Trophoblast cell (in vitro differentiated cells and primary cell): ENCODE results near the gene ANKRD12.

ENCODE experiments used
- DNase-seq, 2 donors: peaks; one replicate each; pipeline ENCODE4 v3.0.0-alpha.2; 2016
- H2AFZ ChIP-seq: 2 replicates; pipeline ENCODE4 v1.6.1; 2013; ENCODE audit warnings: low read length, moderate library complexity, mild to moderate bottlenecking; ENCODE audit not compliant: insufficient read depth, poor library complexity
- H2AK5ac ChIP-seq: 2 replicates; pipeline ENCODE4 v1.6.1; 2013; ENCODE audit warnings: mild to moderate bottlenecking, low read length
- H2BK120ac ChIP-seq: 2 replicates; pipeline ENCODE4 v1.6.1; 2013; ENCODE audit warnings: low read length, mild to moderate bottlenecking, moderate library complexity; ENCODE audit not compliant: insufficient read depth, poor library complexity
- H2BK12ac ChIP-seq: 2 replicates; pipeline ENCODE4 v1.6.1; 2013; ENCODE audit warnings: mild to moderate bottlenecking, low read length, moderate library complexity
- H2BK5ac ChIP-seq: 2 replicates; pipeline ENCODE4 v1.6.1; 2013; ENCODE audit warnings: low read length, low read depth, moderate library complexity, mild to moderate bottlenecking; ENCODE audit not compliant: poor library complexity
- H3K14ac ChIP-seq: 2 replicates; pipeline ENCODE4 v1.6.1; 2013; ENCODE audit warnings: mild to moderate bottlenecking, low read length
- H3K18ac ChIP-seq: 2 replicates; pipeline ENCODE4 v1.6.1; 2013; ENCODE audit warnings: mild to moderate bottlenecking, low read length
- H3K23ac ChIP-seq: 2 replicates; pipeline ENCODE4 v1.6.1; 2013; ENCODE audit warnings: low read length
- H3K27ac ChIP-seq: 2 replicates; pipeline ENCODE4 v1.5.1; 2013; ENCODE audit warnings: low read depth, mild to moderate bottlenecking, inconsistent platforms, low read length, moderate library complexity
- H3K27me3 ChIP-seq: 2 replicates; pipeline ENCODE4 v1.6.1; 2013; ENCODE audit warnings: inconsistent platforms, mild to moderate bottlenecking, low read length, moderate library complexity; ENCODE audit not compliant: insufficient read depth
- H3K36me3 ChIP-seq, 2 experiments: 1 replicate in 1 of 2; 2 replicates in 1 of 2; pipeline ENCODE4 v1.6.1; 2013; ENCODE audit warnings: low read length in 2 of 2, mild to moderate bottlenecking in 2 of 2, moderate library complexity in 1 of 2; ENCODE audit not compliant: insufficient read depth in 2 of 2, control insufficient read depth in 1 of 2
- H3K4ac ChIP-seq: 2 replicates; pipeline ENCODE4 v1.6.1; 2013; ENCODE audit warnings: low read depth, mild to moderate bottlenecking, low read length, moderate library complexity
- H3K4me1 ChIP-seq, 2 experiments: 1 replicate in 1 of 2; 2 replicates in 1 of 2; pipeline ENCODE4 v1.6.1; 2013; ENCODE audit warnings: low read length in 2 of 2, mild to moderate bottlenecking in 2 of 2, moderate library complexity in 1 of 2; ENCODE audit not compliant: insufficient read depth in 2 of 2, control insufficient read depth in 1 of 2
- H3K4me2 ChIP-seq: 2 replicates; pipeline ENCODE4 v1.6.1; 2013; ENCODE audit warnings: inconsistent platforms, mild to moderate bottlenecking, low read length, moderate library complexity
- H3K4me3 ChIP-seq: 2 replicates; pipeline ENCODE4 v1.5.1; 2013; ENCODE audit warnings: mild to moderate bottlenecking, low read depth, low read length, inconsistent platforms
- H3K79me1 ChIP-seq: one replicate; pipeline ENCODE4 v1.6.1; 2013; ENCODE audit warnings: low read length
- H3K79me2 ChIP-seq: 2 replicates; pipeline ENCODE4 v1.6.1; 2013; ENCODE audit warnings: low read length, mild to moderate bottlenecking; ENCODE audit not compliant: control insufficient read depth, insufficient read depth, poor library complexity
- H3K9ac ChIP-seq: 2 replicates; pipeline ENCODE4 v1.6.1; 2013; ENCODE audit warnings: mild to moderate bottlenecking, low read length
- H3K9me3 ChIP-seq: 2 replicates; pipeline ENCODE4 v1.6.1; 2013; ENCODE audit warnings: low read depth, mild to moderate bottlenecking, control low read depth, inconsistent platforms, low read length; ENCODE audit not compliant: insufficient read depth
- H4K12ac ChIP-seq: 2 replicates; pipeline ENCODE4 v1.6.1; 2013; ENCODE audit warnings: low read depth, mild to moderate bottlenecking, low read length, moderate library complexity
- H4K8ac ChIP-seq: 2 replicates; pipeline ENCODE4 v1.6.1; 2013; ENCODE audit warnings: low read depth, mild to moderate bottlenecking, low read length, moderate library complexity
- H4K91ac ChIP-seq: one replicate; pipeline ENCODE4 v1.6.1; 2013; ENCODE audit warnings: low read depth, mild to moderate bottlenecking, low read length, moderate library complexity
- WGBS: extraction: QIAGEN DNeasy Blood & Tissue Kit; methylation state at CpG from one replicate; pipeline ENCODE4 v1.1.7; 2013; ENCODE audit warnings: missing lambda C conversion rate; ENCODE audit not compliant: insufficient read length, insufficient coverage; ENCODE audit errors: extremely low coverage; 5-methylcytosine and 5-hydroxymethylcytosine counted together

The ANKRD12 gene

DNA sequence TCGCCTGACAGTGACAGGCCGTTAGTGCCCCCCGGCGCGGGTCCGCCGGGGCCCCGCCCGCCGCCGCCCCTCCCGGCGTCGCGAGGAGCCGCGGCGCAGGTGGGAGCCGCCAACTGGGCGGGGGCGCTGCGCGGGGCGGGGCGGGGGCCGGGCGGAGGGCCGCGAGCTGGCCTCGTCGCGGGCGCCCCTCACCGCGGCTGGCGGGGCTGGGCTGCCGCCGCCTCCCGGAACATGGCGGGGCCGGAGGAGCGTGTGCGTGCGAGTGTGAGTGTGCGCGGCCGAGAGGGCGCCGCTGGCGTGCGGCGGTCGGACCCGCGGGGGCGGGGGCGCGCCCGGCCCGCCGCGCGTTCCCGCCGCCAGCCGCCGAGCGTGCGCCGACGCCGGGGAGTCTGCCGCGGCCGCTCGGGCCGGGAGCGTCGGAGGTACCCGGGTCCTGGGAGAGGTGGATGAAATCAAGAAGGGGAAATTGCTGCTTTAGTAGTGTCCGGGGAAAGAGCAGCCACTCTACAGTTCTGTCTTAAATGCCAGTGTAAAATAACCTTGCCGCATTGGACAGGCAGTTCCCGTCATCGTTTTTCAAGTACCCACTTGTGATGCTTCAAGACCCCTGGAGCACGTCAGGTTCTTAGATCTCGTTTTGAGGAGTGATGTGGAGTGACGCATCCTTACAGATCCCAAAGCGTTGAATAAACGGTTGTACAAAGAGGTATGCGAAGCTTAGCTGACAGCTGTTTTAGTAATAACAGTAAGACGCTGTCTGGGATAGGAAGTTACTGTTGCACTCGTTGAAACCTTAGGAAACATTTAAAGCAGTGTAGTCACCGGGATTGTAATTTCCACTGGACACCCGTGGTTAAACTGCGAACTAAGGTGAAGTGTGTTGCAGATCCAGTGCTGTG lies 836 bp downstream of the ANKRD12 start:
- Histone ChIP-seq H3K4ac (no peak overlapping the region), H3K9me3 (peaks cover 3% of the 10 kb centered on the region), H2AK5ac (no peak overlapping the region), H3K79me1 (peaks cover 11% of the 10 kb centered on the region), H3K9ac (peak overlapping the region; percentile 19), H2BK12ac (no peak overlapping the region), H3K23ac (no peak overlapping the region), H3K27ac (peak overlapping the region; percentile 90), H3K4me2 (peak overlapping the region; percentile 77), H4K91ac (peak overlapping the region; percentile 86), H2BK120ac (peak overlapping the region; percentile 92), H2BK5ac (peak overlapping the region; percentile 91), H3K27me3 (no peaks in the 10 kb centered on the region), H2AFZ (peak overlapping the region; percentile 76), H4K8ac (no peak overlapping the region), H3K79me2 (peaks cover 11% of the 10 kb centered on the region), H3K18ac (peak overlapping the region; percentile 97), H3K4me3 (peak overlapping the region; percentile 96), H3K36me3 (peaks cover 2 to 5% of the 10 kb centered on the region in 2 experiments), H3K14ac (peak overlapping the region; percentile 91), H4K12ac (no peak overlapping the region), H3K4me1 (peaks cover 0 to 6% of the 10 kb centered on the region in 2 experiments)
- peak; percentile 42 to 67 for DNase-seq
- no CpG with 5 or more reads among the region's 95 CpGs for WGBS

DNA sequence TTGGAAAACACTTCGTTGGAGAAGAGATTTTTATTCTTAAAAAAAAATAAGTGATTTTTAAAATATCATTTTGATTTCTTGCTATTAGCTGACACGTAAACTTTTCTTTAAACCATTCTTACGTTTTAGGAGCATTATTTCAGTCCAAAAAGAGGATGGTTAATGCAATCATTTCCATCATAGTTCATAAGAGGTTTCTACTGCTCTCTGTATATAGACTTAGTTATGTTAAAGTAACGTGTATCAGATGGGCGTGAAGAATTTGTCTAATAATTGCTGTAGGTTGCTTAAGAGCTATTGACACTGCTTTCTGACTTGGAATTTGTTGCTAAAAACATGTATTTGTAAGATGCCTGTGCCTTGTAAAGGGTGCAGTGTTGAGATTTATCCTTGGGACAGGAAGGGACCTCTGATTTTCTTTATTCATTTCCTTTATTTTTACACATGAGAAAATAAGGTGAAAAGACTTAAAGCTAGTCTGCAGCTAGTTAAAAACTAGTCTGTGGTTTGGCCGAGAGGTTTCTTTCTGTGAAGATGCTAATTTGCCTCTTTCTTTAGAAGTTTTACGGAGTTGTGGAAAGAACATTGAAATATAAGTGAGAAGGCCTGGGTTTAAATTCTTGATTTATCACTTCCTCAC lies 2.9 kb downstream of the ANKRD12 start:
- no peak overlapping the region for H3K18ac ChIP-seq
- no peak overlapping the region for H4K8ac ChIP-seq
- no CpG with 5 or more reads among the region's 7 CpGs for WGBS
- DNase-seq: no peak
- H3K36me3 ChIP-seq: peaks cover 0 to 2% of the 10 kb centered on the region in 2 experiments
- no peak overlapping the region for H3K23ac ChIP-seq
- peaks cover 11% of the 10 kb centered on the region for H3K79me2 ChIP-seq
- H2BK120ac ChIP-seq: no peak overlapping the region
- no peak overlapping the region for H3K4me3 ChIP-seq
- H2BK12ac ChIP-seq: no peak overlapping the region
- H3K79me1 ChIP-seq: peaks cover 11% of the 10 kb centered on the region
- H4K91ac ChIP-seq: no peak overlapping the region
- no peak overlapping the region for H3K27ac ChIP-seq
- H3K4ac ChIP-seq: no peak overlapping the region
- no peak overlapping the region for H3K9ac ChIP-seq
- no peak overlapping the region for H3K14ac ChIP-seq
- no peak overlapping the region for H3K4me2 ChIP-seq
- H3K27me3 ChIP-seq: no peaks in the 10 kb centered on the region
- no peak overlapping the region for H2AK5ac ChIP-seq
- no peak overlapping the region for H4K12ac ChIP-seq
- peaks cover 0 to 3% of the 10 kb centered on the region in 2 experiments for H3K4me1 ChIP-seq
- H3K9me3 ChIP-seq: peaks cover 1% of the 10 kb centered on the region
- H2AFZ ChIP-seq: no peak overlapping the region
- H2BK5ac ChIP-seq: no peak overlapping the region

DNA sequence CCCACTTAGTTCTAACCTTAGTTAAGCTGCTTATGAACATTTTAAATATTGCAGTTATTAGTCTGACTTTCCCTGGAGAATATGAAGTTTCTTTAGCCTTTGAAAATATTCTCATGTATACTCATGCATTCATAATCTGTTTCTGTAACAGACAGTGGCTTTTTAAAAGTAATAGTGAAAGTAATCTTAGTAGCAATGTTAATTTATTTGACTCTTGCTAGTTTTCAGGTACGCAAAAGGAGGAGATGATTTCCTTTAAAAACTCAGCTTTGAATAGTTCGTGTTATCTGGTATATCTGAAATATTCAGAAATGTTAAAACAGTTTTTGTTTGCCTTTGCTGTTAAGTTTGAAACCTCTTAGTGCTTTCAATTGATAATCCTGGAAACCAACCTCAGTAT lies 3.8 kb downstream of the ANKRD12 start:
- Histone ChIP-seq H3K79me1 (peaks cover 11% of the 10 kb centered on the region), H3K79me2 (peaks cover 9% of the 10 kb centered on the region), H2BK5ac (no peak overlapping the region), H3K4me3 (no peak overlapping the region), H3K9ac (no peak overlapping the region), H4K91ac (no peak overlapping the region), H2BK120ac (no peak overlapping the region), H3K18ac (no peak overlapping the region), H2AFZ (no peak overlapping the region), H3K4me1 (peaks cover 0 to 3% of the 10 kb centered on the region in 2 experiments), H3K14ac (no peak overlapping the region), H4K8ac (no peak overlapping the region), H2AK5ac (no peak overlapping the region), H2BK12ac (no peak overlapping the region), H3K4ac (no peak overlapping the region), H3K4me2 (no peak overlapping the region), H3K36me3 (no peaks in the 10 kb centered on the region), H3K27ac (no peak overlapping the region), H4K12ac (no peak overlapping the region), H3K27me3 (no peaks in the 10 kb centered on the region), H3K9me3 (peaks cover 1% of the 10 kb centered on the region), H3K23ac (no peak overlapping the region)
- no peak for DNase-seq
- no CpG with 5 or more reads among the region's 2 CpGs for WGBS

DNA sequence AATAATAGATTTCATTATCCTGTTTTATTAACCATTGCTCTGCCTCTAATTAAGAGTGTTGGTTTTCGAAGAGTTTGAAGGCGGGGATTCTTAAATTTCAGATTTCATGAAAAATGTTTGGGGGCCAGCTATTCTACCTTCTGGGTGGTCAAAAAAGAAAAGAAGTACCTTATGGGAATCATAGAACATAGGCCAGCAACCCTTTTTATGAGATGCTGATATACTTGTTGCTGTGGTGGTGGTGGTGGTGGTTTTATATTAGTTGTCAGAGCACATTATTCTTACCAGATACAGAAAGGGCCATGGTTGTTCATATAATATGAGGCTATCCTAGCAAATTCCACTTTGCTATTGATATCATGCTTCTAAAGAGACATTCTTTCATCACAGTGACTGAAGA lies 4.4 kb downstream of the ANKRD12 start:
- H3K27me3 ChIP-seq: no peaks in the 10 kb centered on the region
- no peak overlapping the region for H3K4ac ChIP-seq
- no peak overlapping the region for H4K12ac ChIP-seq
- no peak for DNase-seq
- peaks cover 9% of the 10 kb centered on the region for H3K79me1 ChIP-seq
- no peak overlapping the region for H4K91ac ChIP-seq
- no peak overlapping the region for H3K27ac ChIP-seq
- peaks cover 1% of the 10 kb centered on the region for H3K9me3 ChIP-seq
- H2BK120ac ChIP-seq: no peak overlapping the region
- H2AK5ac ChIP-seq: no peak overlapping the region
- no CpG with 5 or more reads among the region's 2 CpGs for WGBS
- H4K8ac ChIP-seq: no peak overlapping the region
- no peaks in the 10 kb centered on the region for H3K36me3 ChIP-seq
- peaks cover 0 to 3% of the 10 kb centered on the region in 2 experiments for H3K4me1 ChIP-seq
- no peak overlapping the region for H3K18ac ChIP-seq
- no peak overlapping the region for H2BK5ac ChIP-seq
- H2BK12ac ChIP-seq: no peak overlapping the region
- no peak overlapping the region for H3K4me3 ChIP-seq
- H3K14ac ChIP-seq: no peak overlapping the region
- no peak overlapping the region for H3K9ac ChIP-seq
- no peak overlapping the region for H3K4me2 ChIP-seq
- H3K79me2 ChIP-seq: peaks cover 9% of the 10 kb centered on the region
- H3K23ac ChIP-seq: no peak overlapping the region
- H2AFZ ChIP-seq: no peak overlapping the region
